Liver (tissue), 9 donors: ENCODE measurements around the gene TTC9C. TPM values are rescaled to one million over a fixed set of nuclear protein-coding genes. Genes with fewer than 3 reads are reported as not detected.

ENCODE experiments used
- DNase-seq: peaks from one replicate; pipeline ENCODE4 v3.0.0-alpha.2; 2017; ENCODE audit warnings: low spot score
- H3K27ac ChIP-seq, 2 donors: one replicate each; pipeline ENCODE4 v1.7.0; 2013; ENCODE audit warnings: inconsistent platforms in 2 of 2, low read length in 2 of 2, control low read depth in 1 of 2, low read depth in 1 of 2, mild to moderate bottlenecking in 1 of 2
- H3K27me3 ChIP-seq, 4 donors: one replicate each; pipeline versions ENCODE4 v1.6.1 to v1.7.0; 2013; ENCODE audit warnings: low read length in 3 of 4, inconsistent platforms in 1 of 4, mild to moderate bottlenecking in 1 of 4, moderate library complexity in 1 of 4; ENCODE audit not compliant: control insufficient read depth in 4 of 4, insufficient read depth in 4 of 4
- H3K36me3 ChIP-seq, 4 donors: one replicate each; pipeline versions ENCODE4 v1.6.1 to v1.7.0; 2013; ENCODE audit warnings: low read length in 3 of 4, mild to moderate bottlenecking in 3 of 4, low read depth in 1 of 4, moderate library complexity in 1 of 4; ENCODE audit not compliant: control insufficient read depth in 4 of 4, insufficient read depth in 3 of 4
- H3K4me1 ChIP-seq, 4 donors: one replicate each; pipeline versions ENCODE4 v1.6.1 to v1.7.0; 2013; ENCODE audit warnings: low read length in 3 of 4, mild to moderate bottlenecking in 3 of 4, moderate library complexity in 1 of 4; ENCODE audit not compliant: control insufficient read depth in 4 of 4, insufficient read depth in 4 of 4
- H3K4me3 ChIP-seq, 3 donors: one replicate each; pipeline versions ENCODE4 v1.6.1 to v1.7.0; 2013; ENCODE audit warnings: low read length in 3 of 3, control low read depth in 1 of 3, low read depth in 1 of 3, mild to moderate bottlenecking in 1 of 3
- H3K9ac ChIP-seq, 2 donors: one replicate each; pipeline ENCODE4 v1.7.0; 2013; ENCODE audit warnings: low read length in 2 of 2, mild to moderate bottlenecking in 2 of 2, moderate library complexity in 2 of 2, control low read depth in 1 of 2, low read depth in 1 of 2
- H3K9me3 ChIP-seq, 4 donors: one replicate each; pipeline versions ENCODE4 v1.6.1 to v1.7.0; 2013; ENCODE audit warnings: low read length in 3 of 4; ENCODE audit not compliant: control insufficient read depth in 4 of 4
- CTCF ChIP-seq: fragments of 150-350 bp; IDR thresholded peaks from 2 replicates; pipeline ENCODE4 v1.5.1; 2017; ENCODE audit warnings: improper control_type of control experiment, low read depth, low read length; ENCODE audit not compliant: missing input control
- EGR1 ChIP-seq, 2 donors: IDR thresholded peaks; 2 replicates each; pipeline ENCODE4 v1.6.1; 2016 to 2018; ENCODE audit warnings: antibody characterized with exemption in 2 of 2, low read depth in 2 of 2
- FOXA1 ChIP-seq: IDR thresholded peaks from 2 replicates; pipeline ENCODE4 v1.6.1; 2016; ENCODE audit warnings: antibody characterized with exemption
- FOXA2 ChIP-seq: IDR thresholded peaks from 2 replicates; pipeline ENCODE4 v1.6.1; 2016; ENCODE audit warnings: antibody characterized with exemption
- GABPA ChIP-seq, 2 donors: IDR thresholded peaks in 1 of 2; conservative IDR thresholded peaks in 1 of 2; 2 replicates each; pipeline ENCODE4 v1.6.1; 2016; ENCODE audit warnings: antibody characterized with exemption in 2 of 2, mild to moderate bottlenecking in 1 of 2, moderate library complexity in 1 of 2
- HNF4A ChIP-seq, 2 donors: conservative IDR thresholded peaks; 2 replicates each; pipeline ENCODE4 v1.6.1; 2016; ENCODE audit warnings: antibody characterized with exemption in 2 of 2, mild to moderate bottlenecking in 2 of 2
- HNF4G ChIP-seq: IDR thresholded peaks from 2 replicates; pipeline ENCODE4 v1.6.1; 2016; ENCODE audit warnings: antibody characterized with exemption
- JUND ChIP-seq, 2 donors: IDR thresholded peaks; 2 replicates each; pipeline ENCODE4 v1.6.1; 2016; ENCODE audit warnings: antibody characterized with exemption in 2 of 2
- NR2F2 ChIP-seq: IDR thresholded peaks from 2 replicates; pipeline ENCODE4 v1.6.1; 2016; ENCODE audit warnings: antibody characterized with exemption
- RAD21 ChIP-seq, 2 donors: IDR thresholded peaks; 2 replicates each; pipeline ENCODE4 v1.6.1; 2016; ENCODE audit warnings: antibody characterized with exemption in 2 of 2, mild to moderate bottlenecking in 2 of 2
- RXRA ChIP-seq, 2 donors: IDR thresholded peaks; 2 replicates each; pipeline ENCODE4 v1.6.1; 2017 to 2018; ENCODE audit warnings: antibody characterized with exemption in 2 of 2, mild to moderate bottlenecking in 1 of 2
- SP1 ChIP-seq: IDR thresholded peaks from 2 replicates; pipeline ENCODE4 v1.6.1; 2018; ENCODE audit warnings: antibody characterized with exemption, mild to moderate bottlenecking
- TAF1 ChIP-seq: conservative IDR thresholded peaks from 2 replicates; pipeline ENCODE4 v1.6.1; 2016; ENCODE audit warnings: antibody characterized with exemption, mild to moderate bottlenecking
- YY1 ChIP-seq: IDR thresholded peaks from 2 replicates; pipeline ENCODE4 v1.6.1; 2016; ENCODE audit warnings: antibody characterized with exemption, mild to moderate bottlenecking
- ZBTB33 ChIP-seq: IDR thresholded peaks from 2 replicates; pipeline ENCODE4 v1.6.1; 2016; ENCODE audit warnings: antibody characterized with exemption
- WGBS: extraction: QIAGEN DNeasy Blood & Tissue Kit; methylation state at CpG from one replicate; pipeline ENCODE4 v1.1.7; 2013; 5-methylcytosine and 5-hydroxymethylcytosine counted together
- polyA plus RNA-seq, 2 donors: library from polyadenylated mRNA; stranded (reverse) in 1 of 2; unstranded in 1 of 2; fragments of 200-250 nt in 1 of 2; fragments of >200 nt in 1 of 2; fragmentation: Nextera tagmentation in 1 of 2; extraction: Ambion mirVana in 1 of 2; gene quantifications; one replicate each; pipeline versions ENCODE4 v1.2.1 to v1.2.3, GENCODE V29; 2013 to 2015
- total RNA-seq, 2 donors: library from RNA; depleted of rRNA; stranded (reverse); fragments of >200 nt; gene quantifications; one replicate each; pipeline ENCODE4 v1.2.3, GENCODE V29; 2014
- TF ChIP-seq, protein P1 (sequence below): IDR thresholded peaks from 2 replicates; pipeline ENCODE4 v1.6.1; 2016; ENCODE audit warnings: antibody characterized with exemption
- TF ChIP-seq, protein P2 (sequence below): IDR thresholded peaks from 2 replicates; pipeline ENCODE4 v1.6.1; 2016; ENCODE audit warnings: antibody characterized with exemption
- TF ChIP-seq, protein P3 (sequence below): IDR thresholded peaks from 2 replicates; pipeline ENCODE4 v1.6.1; 2016; ENCODE audit warnings: antibody characterized with exemption, mild to moderate bottlenecking
- donor health status: healthy.
- donor health status: healthy.
- donor health status: healthy.
- donor health status: healthy.
- donor health status: healthy.

TTC9C gene
- total and polyA plus RNA-seq, 4 donors = 10.0 to 16.1 (median 13.0) TPM

DNA sequence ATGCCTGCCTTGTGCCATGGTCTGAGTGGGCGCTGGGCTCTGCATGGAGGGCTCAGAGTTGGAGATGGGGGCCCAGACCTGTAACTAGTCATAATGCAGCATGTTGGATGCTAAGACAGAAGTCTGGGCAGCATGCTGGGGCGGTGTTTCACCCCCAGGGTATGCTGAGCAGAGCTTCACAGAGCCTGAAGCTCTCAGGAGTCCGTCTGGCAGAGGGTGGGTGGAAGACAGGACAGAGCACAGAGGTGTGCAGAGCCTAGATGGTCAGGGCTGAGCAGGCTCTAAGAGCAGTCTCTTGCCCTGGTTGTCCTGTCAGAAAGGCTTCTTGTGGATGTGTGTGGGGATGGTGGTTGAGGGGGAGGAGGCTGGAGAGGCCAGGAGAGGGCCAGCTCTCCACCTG lies 50.2 kb downstream of the TTC9C start:
- H3K36me3 ChIP-seq = peaks cover 6 to 48% (median 20%) of the 10 kb centered on the region in 4 donors
- WGBS = 95% methylated on average over 3 of the region's 3 CpGs
- DNase-seq = no peak
- H3K4me1 ChIP-seq = peaks cover 0 to 2% (median 0%) of the 10 kb centered on the region in 4 donors
- no peak overlapping the region for H3K4me3 ChIP-seq
- no peak overlapping the region for H3K9ac ChIP-seq
- TF ChIP-seq EGR1 (IDR thresholded peaks at IDR 0.05; ENCODE audit: low read depth in 2 of 2) (no peak), JUND (IDR thresholded peaks at IDR 0.05) (no peak), SP1 (no peak), HNF4G (no peak), NR2F2 (no peak), ZBTB33 (no peak), FOXA2 (no peak), RAD21 (IDR thresholded peaks at IDR 0.05) (no peak), YY1 (no peak), TAF1 (no peak), GABPA (IDR thresholded peaks at IDR 0.05 in 1 of 2, conservative IDR thresholded peaks at IDR 0.05 in 1 of 2) (no peak)
- TF ChIP-seq, protein P1, sequence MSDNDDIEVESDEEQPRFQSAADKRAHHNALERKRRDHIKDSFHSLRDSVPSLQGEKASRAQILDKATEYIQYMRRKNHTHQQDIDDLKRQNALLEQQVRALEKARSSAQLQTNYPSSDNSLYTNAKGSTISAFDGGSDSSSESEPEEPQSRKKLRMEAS = no peak
- TF ChIP-seq, protein P2, sequence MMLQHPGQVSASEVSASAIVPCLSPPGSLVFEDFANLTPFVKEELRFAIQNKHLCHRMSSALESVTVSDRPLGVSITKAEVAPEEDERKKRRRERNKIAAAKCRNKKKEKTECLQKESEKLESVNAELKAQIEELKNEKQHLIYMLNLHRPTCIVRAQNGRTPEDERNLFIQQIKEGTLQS = no peak
- no peaks in the 10 kb centered on the region for H3K9me3 ChIP-seq
- no peaks in the 10 kb centered on the region for H3K27me3 ChIP-seq
- no peak overlapping the region for H3K27ac ChIP-seq

GRCh38 chr11:62782753-62783152 lies 54.5 kb downstream of the TTC9C start:
- 96% methylated on average over 7 of the region's 7 CpGs for WGBS
- Histone ChIP-seq H3K27me3 (no peaks in the 10 kb centered on the region), H3K9me3 (no peaks in the 10 kb centered on the region), H3K4me1 (peaks cover 2 to 11% (median 9%) of the 10 kb centered on the region in 4 donors), H3K4me3 (no peak overlapping the region), H3K9ac (no peak overlapping the region), H3K36me3 (peaks cover 4 to 29% (median 11%) of the 10 kb centered on the region in 4 donors), H3K27ac (no peak overlapping the region)
- no peak for TF ChIP-seq RAD21 (IDR thresholded peaks at IDR 0.05)
- TF ChIP-seq YY1 = no peak
- TF ChIP-seq EGR1 (IDR thresholded peaks at IDR 0.05; ENCODE audit: low read depth in 2 of 2) = no peak
- no peak for TF ChIP-seq HNF4G
- TF ChIP-seq SP1 = no peak
- TF ChIP-seq, protein P3, sequence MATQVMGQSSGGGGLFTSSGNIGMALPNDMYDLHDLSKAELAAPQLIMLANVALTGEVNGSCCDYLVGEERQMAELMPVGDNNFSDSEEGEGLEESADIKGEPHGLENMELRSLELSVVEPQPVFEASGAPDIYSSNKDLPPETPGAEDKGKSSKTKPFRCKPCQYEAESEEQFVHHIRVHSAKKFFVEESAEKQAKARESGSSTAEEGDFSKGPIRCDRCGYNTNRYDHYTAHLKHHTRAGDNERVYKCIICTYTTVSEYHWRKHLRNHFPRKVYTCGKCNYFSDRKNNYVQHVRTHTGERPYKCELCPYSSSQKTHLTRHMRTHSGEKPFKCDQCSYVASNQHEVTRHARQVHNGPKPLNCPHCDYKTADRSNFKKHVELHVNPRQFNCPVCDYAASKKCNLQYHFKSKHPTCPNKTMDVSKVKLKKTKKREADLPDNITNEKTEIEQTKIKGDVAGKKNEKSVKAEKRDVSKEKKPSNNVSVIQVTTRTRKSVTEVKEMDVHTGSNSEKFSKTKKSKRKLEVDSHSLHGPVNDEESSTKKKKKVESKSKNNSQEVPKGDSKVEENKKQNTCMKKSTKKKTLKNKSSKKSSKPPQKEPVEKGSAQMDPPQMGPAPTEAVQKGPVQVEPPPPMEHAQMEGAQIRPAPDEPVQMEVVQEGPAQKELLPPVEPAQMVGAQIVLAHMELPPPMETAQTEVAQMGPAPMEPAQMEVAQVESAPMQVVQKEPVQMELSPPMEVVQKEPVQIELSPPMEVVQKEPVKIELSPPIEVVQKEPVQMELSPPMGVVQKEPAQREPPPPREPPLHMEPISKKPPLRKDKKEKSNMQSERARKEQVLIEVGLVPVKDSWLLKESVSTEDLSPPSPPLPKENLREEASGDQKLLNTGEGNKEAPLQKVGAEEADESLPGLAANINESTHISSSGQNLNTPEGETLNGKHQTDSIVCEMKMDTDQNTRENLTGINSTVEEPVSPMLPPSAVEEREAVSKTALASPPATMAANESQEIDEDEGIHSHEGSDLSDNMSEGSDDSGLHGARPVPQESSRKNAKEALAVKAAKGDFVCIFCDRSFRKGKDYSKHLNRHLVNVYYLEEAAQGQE = no peak
- no peak for TF ChIP-seq FOXA1
- TF ChIP-seq GABPA (IDR thresholded peaks at IDR 0.05 in 1 of 2, conservative IDR thresholded peaks at IDR 0.05 in 1 of 2) = no peak
- TF ChIP-seq, protein P1 = no peak
- TF ChIP-seq JUND (IDR thresholded peaks at IDR 0.05) = no peak
- TF ChIP-seq HNF4A (conservative IDR thresholded peaks at IDR 0.05) = no peak
- TF ChIP-seq RXRA (IDR thresholded peaks at IDR 0.05) = no peak
- TF ChIP-seq CTCF = no peak
- no peak for TF ChIP-seq ZBTB33
- TF ChIP-seq NR2F2 = no peak
- TF ChIP-seq FOXA2 = no peak
- TF ChIP-seq TAF1 = no peak
- DNase-seq = no peak
